Breast epithelium (tissue), 4 donors: ENCODE results near the gene PLEKHM3. TPM values are rescaled to one million over a fixed set of nuclear protein-coding genes. Genes with fewer than 3 reads are reported as not detected.

Experiments
- DNase-seq, 2 donors: peaks; one replicate each; pipeline ENCODE4 v3.0.0-alpha.2; 2019; ENCODE audit warnings: low spot score in 2 of 2
- H3K27ac ChIP-seq, 2 donors: fragments of 200-600 bp; sonication (generic) in 1 of 2; one replicate each; pipeline ENCODE4 v1.5.1; 2016 to 2019; ENCODE audit warnings: mild to moderate bottlenecking in 1 of 2
- H3K27me3 ChIP-seq, 2 donors: fragments of 200-600 bp; sonication (generic) in 1 of 2; one replicate each; pipeline versions ENCODE4 v1.5.1 to v1.6.0; 2017 to 2019; ENCODE audit warnings: control low read depth in 1 of 2, mild to moderate bottlenecking in 1 of 2
- H3K36me3 ChIP-seq: fragments of 200-600 bp; one replicate; pipeline ENCODE4 v1.5.1; 2019
- H3K4me1 ChIP-seq, 2 donors: fragments of 200-600 bp; sonication (generic); one replicate each; pipeline ENCODE4 v1.5.1; 2016 to 2019; ENCODE audit warnings: control low read depth in 1 of 2
- H3K4me3 ChIP-seq, 3 donors: fragments of 200-600 bp; sonication (generic); 1 replicate in 2 of 3; 2 replicates in 1 of 3; pipeline ENCODE4 v1.5.1; 2016 to 2019; ENCODE audit warnings: mild to moderate bottlenecking in 3 of 3, moderate library complexity in 2 of 3
- H3K9me3 ChIP-seq, 2 donors: fragments of 200-600 bp; sonication (generic) in 1 of 2; one replicate each; pipeline ENCODE4 v1.5.1; 2016 to 2019; ENCODE audit warnings: control low read depth in 1 of 2
- POLR2A ChIP-seq: fragments of 450-650 bp; IDR thresholded peaks from one replicate; pipeline ENCODE4 v1.6.1; 2016; ENCODE audit warnings: antibody characterized with exemption, mild to moderate bottlenecking, moderate library complexity
- POLR2AphosphoS5 ChIP-seq, 3 donors: sonication (generic); formaldehyde crosslinking; IDR thresholded peaks; one replicate each; pipeline ENCODE4 v1.6.1; 2017; ENCODE audit warnings: antibody characterized with exemption in 3 of 3
- intact Hi-C: fragments of 100-400 bp; cut with DNase I; formaldehyde crosslinking; loops from one replicate; pipeline ENCODE4 v1.15.1; 2023; ENCODE audit warnings: low total_unique reads
- total RNA-seq, 3 donors: library from RNA; depleted of rRNA; stranded (reverse); fragments of >200 nt; gene quantifications; one replicate each; pipeline ENCODE4 v1.1.0, GENCODE V29; 2016
- TF ChIP-seq, protein P1 (sequence below), 3 donors: fragments of 450-650 bp; IDR thresholded peaks; one replicate each; pipeline ENCODE4 v1.5.1; 2016 to 2017; ENCODE audit warnings: antibody characterized with exemption in 3 of 3, mild to moderate bottlenecking in 3 of 3, moderate library complexity in 3 of 3

PLEKHM3 gene
- total RNA-seq, 3 donors from 2014 or later, result 24.3 to 35.0 (median 29.0) TPM

DNA sequence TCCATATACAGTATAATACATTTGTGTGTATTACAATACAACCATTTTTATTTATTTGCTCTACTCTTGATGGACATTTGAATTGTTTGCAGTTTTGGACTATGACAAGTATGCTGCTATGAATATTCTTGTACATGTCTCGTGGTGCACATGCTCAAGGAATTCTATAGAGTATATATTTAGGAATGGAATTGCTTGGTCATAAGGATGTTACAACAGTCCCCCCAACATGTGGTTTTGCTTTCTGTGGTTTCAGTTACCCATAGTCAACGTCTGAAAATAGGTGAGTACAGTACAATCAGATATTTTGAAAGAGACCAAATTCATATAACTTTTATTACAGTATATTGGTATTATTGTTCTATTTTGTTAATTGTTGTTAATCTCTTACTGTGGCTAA lies 24.1 kb upstream of the PLEKHM3 start:
- intact Hi-C loops, result no loop called here
- Histone ChIP-seq H3K27ac (no peak overlapping the region), H3K36me3 (no peaks in the 10 kb centered on the region), H3K4me3 (no peak overlapping the region), H3K9me3 (no peaks in the 10 kb centered on the region), H3K4me1 (no peaks in the 10 kb centered on the region), H3K27me3 (peaks cover 0 to 3% of the 10 kb centered on the region in 2 donors)
- TF ChIP-seq POLR2A, result no peak
- TF ChIP-seq, protein P1, sequence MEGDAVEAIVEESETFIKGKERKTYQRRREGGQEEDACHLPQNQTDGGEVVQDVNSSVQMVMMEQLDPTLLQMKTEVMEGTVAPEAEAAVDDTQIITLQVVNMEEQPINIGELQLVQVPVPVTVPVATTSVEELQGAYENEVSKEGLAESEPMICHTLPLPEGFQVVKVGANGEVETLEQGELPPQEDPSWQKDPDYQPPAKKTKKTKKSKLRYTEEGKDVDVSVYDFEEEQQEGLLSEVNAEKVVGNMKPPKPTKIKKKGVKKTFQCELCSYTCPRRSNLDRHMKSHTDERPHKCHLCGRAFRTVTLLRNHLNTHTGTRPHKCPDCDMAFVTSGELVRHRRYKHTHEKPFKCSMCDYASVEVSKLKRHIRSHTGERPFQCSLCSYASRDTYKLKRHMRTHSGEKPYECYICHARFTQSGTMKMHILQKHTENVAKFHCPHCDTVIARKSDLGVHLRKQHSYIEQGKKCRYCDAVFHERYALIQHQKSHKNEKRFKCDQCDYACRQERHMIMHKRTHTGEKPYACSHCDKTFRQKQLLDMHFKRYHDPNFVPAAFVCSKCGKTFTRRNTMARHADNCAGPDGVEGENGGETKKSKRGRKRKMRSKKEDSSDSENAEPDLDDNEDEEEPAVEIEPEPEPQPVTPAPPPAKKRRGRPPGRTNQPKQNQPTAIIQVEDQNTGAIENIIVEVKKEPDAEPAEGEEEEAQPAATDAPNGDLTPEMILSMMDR (IDR thresholded peaks at IDR 0.05), result no peak
- TF ChIP-seq POLR2AphosphoS5 (IDR thresholded peaks at IDR 0.05), result no peak
- DNase-seq, result no peak

DNA sequence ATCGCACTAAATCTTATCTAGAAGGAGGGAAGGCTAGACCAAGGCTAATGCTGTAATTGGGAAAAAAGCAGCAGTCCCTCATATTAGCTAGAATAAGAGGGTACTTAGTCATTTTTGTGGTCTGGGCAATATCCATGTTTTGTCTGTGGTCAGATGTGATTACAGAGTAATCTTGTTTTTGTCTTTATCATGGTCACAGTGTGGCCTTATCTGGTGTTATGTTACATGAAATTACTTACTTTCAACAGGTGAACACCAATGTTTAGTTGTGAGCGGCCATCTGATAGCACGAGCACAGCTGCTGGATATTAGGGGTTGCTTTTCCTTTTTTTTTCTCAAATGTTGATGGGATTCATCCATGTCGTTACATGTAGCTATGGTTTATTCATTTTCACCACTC lies 23.7 kb upstream of the PLEKHM3 start:
- H3K9me3 ChIP-seq, result no peaks in the 10 kb centered on the region
- intact Hi-C loops, result no loop called here
- H3K27me3 ChIP-seq, result no peaks in the 10 kb centered on the region

DNA sequence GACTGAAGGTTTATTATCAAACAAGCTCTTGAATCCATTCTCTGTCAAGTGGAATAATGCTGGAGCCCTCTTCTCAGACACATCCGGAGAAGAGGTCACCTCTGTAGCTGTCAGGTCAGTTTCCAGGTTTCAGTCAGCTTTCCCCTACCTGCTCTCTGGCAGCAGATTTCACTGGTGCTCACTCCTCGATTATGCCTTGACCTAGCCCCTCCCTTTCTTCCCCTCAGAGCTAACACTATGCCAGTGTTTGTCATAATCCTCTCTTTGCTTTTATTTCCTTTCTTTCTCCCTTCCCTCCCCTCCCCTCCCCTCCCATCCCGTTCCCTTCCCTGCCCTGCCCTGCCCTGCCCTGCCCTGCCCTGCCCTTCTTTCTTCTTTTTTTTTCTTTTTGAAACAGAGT lies 22.5 kb upstream of the PLEKHM3 start:
- intact Hi-C loops, result no loop called here
- Histone ChIP-seq H3K36me3 (no peaks in the 10 kb centered on the region), H3K9me3 (no peaks in the 10 kb centered on the region), H3K4me1 (no peaks in the 10 kb centered on the region), H3K27ac (no peak overlapping the region), H3K4me3 (no peak overlapping the region), H3K27me3 (no peaks in the 10 kb centered on the region)
- DNase-seq, result no peak
- TF ChIP-seq, protein P1 (IDR thresholded peaks at IDR 0.05), result no peak
- TF ChIP-seq POLR2A (no peak), POLR2AphosphoS5 (IDR thresholded peaks at IDR 0.05) (no peak)

More for the DNA sequence above, 23.7 kb upstream of the PLEKHM3 start:
- DNase-seq, result no peak
- Histone ChIP-seq H3K27ac (no peak overlapping the region), H3K36me3 (no peaks in the 10 kb centered on the region), H3K4me1 (no peaks in the 10 kb centered on the region), H3K4me3 (no peak overlapping the region)
- TF ChIP-seq POLR2AphosphoS5 (IDR thresholded peaks at IDR 0.05) (no peak), POLR2A (no peak)
- TF ChIP-seq, protein P1 (IDR thresholded peaks at IDR 0.05), result no peak

GRCh38 chr2:208046686-208047085 lies 21.4 kb upstream of the PLEKHM3 start:
- Histone ChIP-seq H3K9me3 (no peaks in the 10 kb centered on the region), H3K27ac (no peak overlapping the region), H3K36me3 (no peaks in the 10 kb centered on the region), H3K4me1 (no peaks in the 10 kb centered on the region), H3K27me3 (no peaks in the 10 kb centered on the region), H3K4me3 (no peak overlapping the region)
- DNase-seq, result no peak
- intact Hi-C loops, result no loop called here
- TF ChIP-seq, protein P1 (IDR thresholded peaks at IDR 0.05), result no peak
- no peak for TF ChIP-seq POLR2A
- TF ChIP-seq POLR2AphosphoS5 (IDR thresholded peaks at IDR 0.05), result no peak

DNA sequence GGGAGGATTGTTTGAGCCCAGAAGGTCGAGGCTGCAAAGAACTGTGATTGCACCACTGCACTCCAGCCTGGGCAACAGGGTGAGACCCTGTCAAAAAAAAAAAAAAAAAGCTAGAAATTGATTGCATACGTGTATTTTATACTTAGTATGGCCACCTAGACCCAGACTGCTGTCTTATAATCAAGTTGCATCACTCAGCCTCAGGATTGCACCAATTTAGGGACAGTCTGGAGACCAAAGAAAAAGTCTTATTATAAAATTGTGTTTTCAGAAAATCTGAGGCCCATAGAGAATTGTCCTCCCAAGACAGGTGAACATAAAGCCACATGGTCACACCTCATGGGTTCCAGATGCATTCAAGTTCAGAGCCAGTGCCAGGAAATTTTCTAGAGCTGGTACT lies 17.1 kb upstream of the PLEKHM3 start:
- Histone ChIP-seq H3K4me3 (no peak overlapping the region), H3K27ac (no peak overlapping the region), H3K27me3 (no peaks in the 10 kb centered on the region), H3K4me1 (no peaks in the 10 kb centered on the region), H3K9me3 (no peaks in the 10 kb centered on the region), H3K36me3 (no peaks in the 10 kb centered on the region)
- TF ChIP-seq POLR2A (no peak), POLR2AphosphoS5 (IDR thresholded peaks at IDR 0.05) (no peak)
- TF ChIP-seq, protein P1 (IDR thresholded peaks at IDR 0.05), result no peak
- intact Hi-C loops, result no loop called here
- DNase-seq, result no peak
